PC-3 (cell line): ENCODE results near the gene CLASP2. TPM values are rescaled to one million over a fixed set of nuclear protein-coding genes. Genes with fewer than 3 reads are reported as not detected.
A peak's percentile ranks its signal among the peaks of the same experiment; 100 is the strongest.

ENCODE experiments used
- ATAC-seq: fragments of 200-7000 bp; cut with Tn5 transposase; 2 replicates; pipeline ENCODE4 v1.9.1; 2020; ENCODE audit warnings: mild to moderate bottlenecking, moderate library complexity
- BruUV-seq: library from RNA; stranded (reverse); fragments of 400-500 nt; replicated peaks from 2 replicates; lab custom pipeline; 2021; lab: Mats Ljungman, UMichigan
- CTCF ChIA-PET: fragments of 300-600 bp; sonication (Branson Sonifier 250); formaldehyde crosslinking; loops from one replicate; lab custom pipeline; 2022; ENCODE audit warnings: antibody characterized with exemption; lab: Charles Lee
- POLR2A ChIA-PET: fragments of 300-600 bp; sonication (Branson Sonifier 250); formaldehyde crosslinking; loops from one replicate; lab custom pipeline; 2022; ENCODE audit warnings: antibody characterized with exemption; ENCODE audit not compliant: unreplicated experiment; lab: Charles Lee
- DNase-seq: peaks from one replicate; pipeline ENCODE4 v3.0.0-alpha.2; 2015
- H2AFZ ChIP-seq: fragments of 300-600 bp; sonication (generic); 2 replicates; pipeline ENCODE4 v1.6.0; 2016; ENCODE audit warnings: antibody characterized with exemption, low read length
- H3F3A ChIP-seq: fragments of 300-600 bp; sonication (generic); one replicate; pipeline ENCODE4 v1.6.0; 2017; ENCODE audit warnings: antibody characterized with exemption, low read length, control low read depth, mild to moderate bottlenecking; ENCODE audit not compliant: unreplicated experiment
- H3K27ac ChIP-seq: fragments of 300-600 bp; sonication (generic); 2 replicates; pipeline ENCODE4 v1.5.1; 2016; ENCODE audit warnings: mild to moderate bottlenecking, low read length
- H3K27me3 ChIP-seq: fragments of 300-600 bp; sonication (generic); 2 replicates; pipeline ENCODE4 v1.6.1; 2016; ENCODE audit warnings: low read length, mixed read lengths
- H3K36me3 ChIP-seq: fragments of 300-600 bp; sonication (generic); 2 replicates; pipeline ENCODE4 v1.6.1; 2016; ENCODE audit warnings: low read depth, mixed run types, low read length, mixed read lengths
- H3K4me1 ChIP-seq: fragments of 300-600 bp; sonication (generic); 2 replicates; pipeline ENCODE4 v1.5.1; 2016; ENCODE audit warnings: low read length; ENCODE audit not compliant: insufficient read depth
- H3K4me2 ChIP-seq: fragments of 300-600 bp; sonication (generic); 2 replicates; pipeline ENCODE4 v1.6.0; 2016; ENCODE audit warnings: low read length
- H3K4me3 ChIP-seq: fragments of 300-600 bp; sonication (generic); 2 replicates; pipeline ENCODE4 v1.5.1; 2016; ENCODE audit warnings: mild to moderate bottlenecking, low read length, mixed read lengths
- H3K79me2 ChIP-seq: fragments of 300-600 bp; sonication (generic); 2 replicates; pipeline ENCODE4 v1.6.1; 2017; ENCODE audit warnings: low read length, mixed read lengths
- H3K9ac ChIP-seq: fragments of 300-600 bp; sonication (generic); 2 replicates; pipeline ENCODE4 v1.6.0; 2016; ENCODE audit warnings: mild to moderate bottlenecking, low read length
- H3K9me2 ChIP-seq: fragments of 300-600 bp; sonication (generic); replicated peaks from 2 replicates; pipeline ENCODE4 v1.6.1; 2016; ENCODE audit warnings: mixed run types, low read length, mixed read lengths
- H3K9me3 ChIP-seq: fragments of 300-600 bp; sonication (generic); 2 replicates; pipeline ENCODE4 v1.6.1; 2016; ENCODE audit warnings: low read length, mixed read lengths
- H4K20me1 ChIP-seq: fragments of 300-600 bp; sonication (generic); 2 replicates; pipeline ENCODE4 v1.6.1; 2016; ENCODE audit warnings: low read length, mixed read lengths
- EZH2 ChIP-seq: fragments of 300-600 bp; sonication (generic); IDR thresholded peaks from one replicate; pipeline ENCODE4 v1.6.1; 2017; ENCODE audit warnings: antibody characterized with exemption, mild to moderate bottlenecking, low read length; ENCODE audit not compliant: unreplicated experiment
- EZH2phosphoT487 ChIP-seq: fragments of 300-600 bp; sonication (generic); IDR thresholded peaks from 2 replicates; pipeline ENCODE4 v1.6.1; 2018; ENCODE audit warnings: mild to moderate bottlenecking, antibody characterized with exemption, low read length, borderline replicate concordance
- intact Hi-C: fragments of 100-400 bp; cut with micrococcal nuclease; formaldehyde crosslinking; loops from 2 replicates; pipeline ENCODE4 v1.9.0; 2023
- total RNA-seq: library from RNA; depleted of rRNA; stranded (reverse); fragments of >200 nt; gene quantifications from 2 replicates; pipeline ENCODE4 v1.2.3, GENCODE V29; 2014
- TF ChIP-seq, protein P1 (sequence below): fragments of 300-600 bp; sonication (generic); conservative IDR thresholded peaks from 2 replicates; pipeline ENCODE4 v1.5.1; 2017; ENCODE audit warnings: antibody characterized with exemption, low read depth, mild to moderate bottlenecking, low read length

The CLASP2 gene
- total RNA-seq, 1 experiment from 2014 or later, result 84.8 TPM

DNA sequence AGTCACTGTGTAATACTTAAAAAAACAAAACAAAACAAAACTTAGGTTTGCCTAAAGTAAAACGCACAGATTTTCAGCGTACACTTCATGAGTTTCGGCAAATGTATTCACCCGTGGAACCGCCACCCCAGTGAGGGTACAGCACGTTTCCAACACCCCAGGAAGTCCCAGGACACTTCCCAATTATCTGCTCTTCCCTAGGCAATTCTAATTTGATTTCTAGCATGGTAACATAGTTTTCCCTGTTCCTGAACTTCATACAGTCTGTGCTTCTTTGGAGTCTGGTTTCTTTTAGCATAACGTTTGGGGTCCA lies 497 bp upstream of the CLASP2 start:
- intact Hi-C loops, result loop anchor here (5.0 kb wide), 3 partner anchors 136 to 586 kb away; no protein-coding TSS in a partner anchor
- CTCF ChIA-PET, result no interaction called here
- Histone ChIP-seq H3K9ac (peak overlapping the region; percentile 93), H3K4me1 (peaks cover 12% of the 10 kb centered on the region), H3K4me2 (peak overlapping the region; percentile 94), H3K4me3 (peak overlapping the region; percentile 98), H3F3A (no peaks in the 10 kb centered on the region), H4K20me1 (peaks cover 15% of the 10 kb centered on the region; the same call in 1 of the 2 replicates), H3K9me2 (no peaks in the 10 kb centered on the region), H3K9me3 (no peaks in the 10 kb centered on the region), H3K27ac (no peak overlapping the region), H3K27me3 (no peaks in the 10 kb centered on the region), H3K79me2 (peaks cover 42% of the 10 kb centered on the region), H3K36me3 (no peaks in the 10 kb centered on the region), H2AFZ (peak overlapping the region; percentile 93)
- POLR2A ChIA-PET, result no interaction called here
- ATAC-seq (no peak), DNase-seq (no peak)
- TSS peak; percentile 50 for BruUV-seq
- TF ChIP-seq EZH2, result no peak
- TF ChIP-seq, protein P1, sequence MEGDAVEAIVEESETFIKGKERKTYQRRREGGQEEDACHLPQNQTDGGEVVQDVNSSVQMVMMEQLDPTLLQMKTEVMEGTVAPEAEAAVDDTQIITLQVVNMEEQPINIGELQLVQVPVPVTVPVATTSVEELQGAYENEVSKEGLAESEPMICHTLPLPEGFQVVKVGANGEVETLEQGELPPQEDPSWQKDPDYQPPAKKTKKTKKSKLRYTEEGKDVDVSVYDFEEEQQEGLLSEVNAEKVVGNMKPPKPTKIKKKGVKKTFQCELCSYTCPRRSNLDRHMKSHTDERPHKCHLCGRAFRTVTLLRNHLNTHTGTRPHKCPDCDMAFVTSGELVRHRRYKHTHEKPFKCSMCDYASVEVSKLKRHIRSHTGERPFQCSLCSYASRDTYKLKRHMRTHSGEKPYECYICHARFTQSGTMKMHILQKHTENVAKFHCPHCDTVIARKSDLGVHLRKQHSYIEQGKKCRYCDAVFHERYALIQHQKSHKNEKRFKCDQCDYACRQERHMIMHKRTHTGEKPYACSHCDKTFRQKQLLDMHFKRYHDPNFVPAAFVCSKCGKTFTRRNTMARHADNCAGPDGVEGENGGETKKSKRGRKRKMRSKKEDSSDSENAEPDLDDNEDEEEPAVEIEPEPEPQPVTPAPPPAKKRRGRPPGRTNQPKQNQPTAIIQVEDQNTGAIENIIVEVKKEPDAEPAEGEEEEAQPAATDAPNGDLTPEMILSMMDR, result no peak
- no peak for TF ChIP-seq EZH2phosphoT487

DNA sequence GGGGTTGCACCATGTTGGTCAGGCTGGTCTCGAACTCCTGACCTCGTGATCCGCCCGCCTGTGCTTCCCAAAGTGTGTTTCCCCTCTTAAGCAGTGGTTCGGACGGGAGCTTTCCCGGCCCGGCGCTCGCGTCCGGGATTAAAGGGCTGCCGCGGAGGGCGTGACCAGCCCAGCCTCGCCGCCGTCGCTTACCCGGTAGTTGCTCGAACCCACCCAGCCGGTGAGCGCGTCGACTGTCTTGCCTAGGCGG lies 513 bp downstream of the CLASP2 start:
- ATAC-seq, result peak; percentile 62
- no peaks in the 10 kb centered on the region for H3K9me3 ChIP-seq
- no peak for DNase-seq
- POLR2A ChIA-PET, result interaction anchor here (0.7 kb wide), 1 partner anchor 30 kb away, joined by 3 read pairs; no protein-coding TSS in a partner anchor
- peak overlapping the region; percentile 93 for H3K9ac ChIP-seq
- peak overlapping the region; percentile 94 for H3K4me2 ChIP-seq
- H3F3A ChIP-seq, result no peaks in the 10 kb centered on the region
- H3K79me2 ChIP-seq, result peaks cover 50% of the 10 kb centered on the region
- intact Hi-C loops, result loop anchor here (2.0 to 5.0 kb wide), 6 partner anchors 55 to 585 kb away; partner anchors contain the start of gene UBP1
- H4K20me1 ChIP-seq, result peaks cover 15% of the 10 kb centered on the region; the same call in 1 of the 2 replicates
- no peak for TF ChIP-seq EZH2
- TF ChIP-seq, protein P1, result no peak
- no peak for TF ChIP-seq EZH2phosphoT487
- peaks cover 12% of the 10 kb centered on the region for H3K4me1 ChIP-seq
- peak overlapping the region; percentile 93 for H2AFZ ChIP-seq
- peak overlapping the region; percentile 64 for H3K27ac ChIP-seq
- no peaks in the 10 kb centered on the region for H3K9me2 ChIP-seq
- H3K4me3 ChIP-seq, result peak overlapping the region; percentile 98
- no peaks in the 10 kb centered on the region for H3K27me3 ChIP-seq
- no peaks in the 10 kb centered on the region for H3K36me3 ChIP-seq
- CTCF ChIA-PET, result no interaction called here
- no TSS peak for BruUV-seq

DNA sequence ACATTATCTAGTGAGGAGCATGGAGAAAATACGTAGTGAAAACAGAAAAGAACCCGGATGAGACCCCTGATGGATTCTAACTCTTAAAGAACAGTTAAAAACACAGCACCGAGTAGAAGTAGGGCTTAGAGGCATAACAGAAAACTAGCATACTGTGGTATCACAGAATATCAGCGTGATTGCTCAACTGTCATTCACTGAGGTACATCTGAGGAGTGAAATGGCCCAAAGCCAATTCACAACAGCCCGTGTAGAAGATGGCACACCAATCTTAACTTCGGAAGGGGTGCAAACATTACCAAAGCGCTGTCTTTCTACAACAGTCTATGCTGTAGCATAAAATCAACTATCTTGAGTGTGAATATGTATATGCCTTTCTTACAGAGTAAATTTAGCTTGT lies 1.8 kb downstream of the CLASP2 start:
- H2AFZ ChIP-seq, result peak overlapping the region; percentile 93; the same call in 1 of the 2 replicates
- peaks cover 61% of the 10 kb centered on the region for H3K79me2 ChIP-seq
- ATAC-seq, result no peak
- ChIA-PET POLR2A (no interaction called here), CTCF (no interaction called here)
- H3K4me2 ChIP-seq, result peak overlapping the region; percentile 94
- H3K4me3 ChIP-seq, result peak overlapping the region; percentile 98
- TF ChIP-seq EZH2phosphoT487 (no peak), EZH2 (no peak)
- TF ChIP-seq, protein P1, result no peak
- H3K9me3 ChIP-seq, result no peaks in the 10 kb centered on the region
- no peak overlapping the region for H3K27ac ChIP-seq
- peaks cover 15% of the 10 kb centered on the region; the same call in 1 of the 2 replicates for H4K20me1 ChIP-seq
- no peaks in the 10 kb centered on the region for H3F3A ChIP-seq
- BruUV-seq, result no TSS peak
- H3K4me1 ChIP-seq, result peaks cover 12% of the 10 kb centered on the region
- peak; percentile 28 for DNase-seq
- H3K9me2 ChIP-seq, result no peaks in the 10 kb centered on the region
- no peaks in the 10 kb centered on the region for H3K27me3 ChIP-seq
- peak overlapping the region; percentile 93; the same call in 1 of the 2 replicates for H3K9ac ChIP-seq
- H3K36me3 ChIP-seq, result no peaks in the 10 kb centered on the region
- intact Hi-C loops, result loop anchor here (1.0 to 5.0 kb wide), 7 partner anchors 53 to 584 kb away; partner anchors contain the start of gene UBP1
